ENCODE data around the gene UACA. TPM values are rescaled to one million over a fixed set of nuclear protein-coding genes. Genes with fewer than 3 reads are reported as not detected.

Gene UACA
- total RNA-seq, 4 donors from 2014 or later: 101 to 192 (median 127) TPM

GRCh38 chr15:70770863-70771262, 7.5 kb upstream of the UACA start:
- intact Hi-C loops (cut with DNase I; ENCODE audit: low total_unique reads) (loop anchor here (5.0 kb wide), 1 partner anchor 41 kb away; no protein-coding TSS in a partner anchor), in situ Hi-C loops (cut with MboI; ENCODE audit: low sequenced_read_pairs in 4 of 4) (no loop called here)
- H3K27ac ChIP-seq: peak overlapping the region in 2 of 4 donors; percentile 7 to 13
- no peak for ATAC-seq
- TF ChIP-seq CTCF (IDR thresholded peaks at IDR 0.05 in 4 of 5, conservative IDR thresholded peaks at IDR 0.05 in 1 of 5): no peak
- TF ChIP-seq POLR2A (IDR thresholded peaks at IDR 0.05): no peak
- no peak overlapping the region for H3K4me3 ChIP-seq
- no peak for DNase-seq
- no peaks in the 10 kb centered on the region for H3K27me3 ChIP-seq
- no peaks in the 10 kb centered on the region for H3K36me3 ChIP-seq
- H3K9me3 ChIP-seq: no peaks in the 10 kb centered on the region
- peaks cover 23% of the 10 kb centered on the region in 2 donors for H3K4me1 ChIP-seq

- ATAC-seq (no peak), DNase-seq (no peak)
- no peaks in the 10 kb centered on the region for H3K9me3 ChIP-seq
- intact Hi-C loops (cut with DNase I; ENCODE audit: low total_unique reads): loop anchor here (5.0 kb wide), 1 partner anchor 124 kb away; the partner anchor contains the start of genes LRRC49 and THAP10
- H3K4me1 ChIP-seq: peaks cover 41 to 43% of the 10 kb centered on the region in 2 donors
- no peaks in the 10 kb centered on the region for H3K27me3 ChIP-seq
- H3K27ac ChIP-seq: peak overlapping the region in 2 of 4 donors; percentile 22 to 25
- no peaks in the 10 kb centered on the region for H3K36me3 ChIP-seq
- no peak overlapping the region for H3K4me3 ChIP-seq
- in situ Hi-C loops (cut with MboI; ENCODE audit: low sequenced_read_pairs in 4 of 4): loop anchor here in 1 of 4 donors (10.0 kb wide), 1 partner anchor 64 kb away; no protein-coding TSS in a partner anchor
- TF ChIP-seq CTCF (IDR thresholded peaks at IDR 0.05 in 4 of 5, conservative IDR thresholded peaks at IDR 0.05 in 1 of 5) (no peak), POLR2A (IDR thresholded peaks at IDR 0.05) (no peak)
These were observed 5.0 kb upstream of the UACA start for GRCh38 chr15:70768257-70768883.

- ATAC-seq (no peak), DNase-seq (no peak)
- intact Hi-C loops (cut with DNase I; ENCODE audit: low total_unique reads): loop anchor here (5.0 kb wide), 1 partner anchor 125 kb away; the partner anchor contains the start of genes LRRC49 and THAP10
These were observed 4.3 kb upstream of the UACA start for GRCh38 chr15:70767667-70768066.

GRCh38 chr15:70766597-70766996, 3.2 kb upstream of the UACA start:
- ATAC-seq (no peak), DNase-seq (no peak)
- H3K4me1 ChIP-seq: peaks cover 40 to 43% of the 10 kb centered on the region in 2 donors
- no peak for TF ChIP-seq POLR2A (IDR thresholded peaks at IDR 0.05)
- TF ChIP-seq CTCF (IDR thresholded peaks at IDR 0.05 in 4 of 5, conservative IDR thresholded peaks at IDR 0.05 in 1 of 5): no peak
- H3K9me3 ChIP-seq: no peaks in the 10 kb centered on the region
- no peaks in the 10 kb centered on the region for H3K27me3 ChIP-seq
- H3K4me3 ChIP-seq: no peak overlapping the region
- intact Hi-C loops (cut with DNase I; ENCODE audit: low total_unique reads) (loop anchor here (5.0 kb wide), 1 partner anchor 126 kb away; the partner anchor contains the start of genes LRRC49 and THAP10), in situ Hi-C loops (cut with MboI; ENCODE audit: low sequenced_read_pairs in 4 of 4) (loop anchor here in 1 of 4 donors (10.0 kb wide), 1 partner anchor 62 kb away; no protein-coding TSS in a partner anchor)
- peak overlapping the region; percentile 95 to 99 (median 98) for H3K27ac ChIP-seq
- H3K36me3 ChIP-seq: no peaks in the 10 kb centered on the region

More at GRCh38 chr15:70767667-70768066, 4.3 kb upstream of the UACA start:
- Histone ChIP-seq H3K27me3 (no peaks in the 10 kb centered on the region), H3K4me1 (peaks cover 41 to 43% of the 10 kb centered on the region in 2 donors), H3K27ac (peak overlapping the region in 2 of 4 donors; percentile 9 to 25), H3K36me3 (no peaks in the 10 kb centered on the region), H3K4me3 (no peak overlapping the region), H3K9me3 (no peaks in the 10 kb centered on the region)
- TF ChIP-seq POLR2A (IDR thresholded peaks at IDR 0.05): no peak
- no peak for TF ChIP-seq CTCF (IDR thresholded peaks at IDR 0.05 in 4 of 5, conservative IDR thresholded peaks at IDR 0.05 in 1 of 5)
- in situ Hi-C loops (cut with MboI; ENCODE audit: low sequenced_read_pairs in 4 of 4): loop anchor here in 1 of 4 donors (10.0 kb wide), 1 partner anchor 63 kb away; no protein-coding TSS in a partner anchor
